Measurements from ENCODE around the gene PSG2.
"Not testable (repeated sequence)": the region's sequence is repeated elsewhere in the genome, so short reads cannot be mapped to it uniquely, and the experiment has no call there.

DNA sequence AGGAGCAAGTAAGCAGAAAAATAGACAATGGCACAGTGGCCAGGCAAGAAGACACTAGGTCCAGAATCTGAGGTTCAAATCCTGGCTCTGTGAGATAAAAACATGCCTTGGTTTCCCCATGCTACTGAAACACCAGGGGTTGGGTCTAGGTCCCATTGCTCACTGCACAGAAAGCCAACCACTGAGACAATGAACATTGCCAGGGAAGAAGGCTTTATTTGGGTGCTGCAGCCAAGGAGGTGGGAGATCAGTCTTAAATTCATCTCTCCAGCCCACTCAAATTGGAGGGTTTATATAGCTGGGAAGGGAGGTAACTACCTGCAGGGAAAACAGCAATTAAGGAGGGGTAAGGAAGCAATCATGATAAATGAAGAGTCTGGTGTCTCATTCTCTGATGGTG is 32.6 kb upstream of the PSG2 start:
- TF ChIP-seq, protein P1, sequence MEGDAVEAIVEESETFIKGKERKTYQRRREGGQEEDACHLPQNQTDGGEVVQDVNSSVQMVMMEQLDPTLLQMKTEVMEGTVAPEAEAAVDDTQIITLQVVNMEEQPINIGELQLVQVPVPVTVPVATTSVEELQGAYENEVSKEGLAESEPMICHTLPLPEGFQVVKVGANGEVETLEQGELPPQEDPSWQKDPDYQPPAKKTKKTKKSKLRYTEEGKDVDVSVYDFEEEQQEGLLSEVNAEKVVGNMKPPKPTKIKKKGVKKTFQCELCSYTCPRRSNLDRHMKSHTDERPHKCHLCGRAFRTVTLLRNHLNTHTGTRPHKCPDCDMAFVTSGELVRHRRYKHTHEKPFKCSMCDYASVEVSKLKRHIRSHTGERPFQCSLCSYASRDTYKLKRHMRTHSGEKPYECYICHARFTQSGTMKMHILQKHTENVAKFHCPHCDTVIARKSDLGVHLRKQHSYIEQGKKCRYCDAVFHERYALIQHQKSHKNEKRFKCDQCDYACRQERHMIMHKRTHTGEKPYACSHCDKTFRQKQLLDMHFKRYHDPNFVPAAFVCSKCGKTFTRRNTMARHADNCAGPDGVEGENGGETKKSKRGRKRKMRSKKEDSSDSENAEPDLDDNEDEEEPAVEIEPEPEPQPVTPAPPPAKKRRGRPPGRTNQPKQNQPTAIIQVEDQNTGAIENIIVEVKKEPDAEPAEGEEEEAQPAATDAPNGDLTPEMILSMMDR (IDR thresholded peaks at IDR 0.05), result not testable (repeated sequence)
- TF ChIP-seq POLR2A (IDR thresholded peaks at IDR 0.05), result not testable (repeated sequence)
